ENCODE measurements around the gene TMPO.
"Not testable (repeated sequence)": the region's sequence is repeated elsewhere in the genome, so short reads cannot be mapped to it uniquely, and the experiment has no call there.

The TMPO gene

GRCh38 chr12:98492580-98493140 lies 22.7 kb upstream of the TMPO start:
- H3K27ac ChIP-seq, result no peak overlapping the region

GRCh38 chr12:98501266-98501629 lies 14.1 kb upstream of the TMPO start:
- H2AFZ ChIP-seq; H3K9me3 ChIP-seq (ENCODE audit: control insufficient read depth, low read length); H3K79me2 ChIP-seq; H3K4me1 ChIP-seq; H3K27me3 ChIP-seq (ENCODE audit: control insufficient read depth, insufficient read depth, low read length); H3K36me3 ChIP-seq (ENCODE audit: control insufficient read depth, insufficient read depth, low read length); H3K27ac ChIP-seq; H3K4me3 ChIP-seq (ENCODE audit: low read depth, low read length); H3K4me2 ChIP-seq (ENCODE audit: low read length); H3K9ac ChIP-seq: not testable (repeated sequence)

More at GRCh38 chr12:98492580-98493140, 22.7 kb upstream of the TMPO start:
- H3K27me3 ChIP-seq (ENCODE audit: control insufficient read depth, insufficient read depth, low read length), result no peaks in the 10 kb centered on the region
- no peaks in the 10 kb centered on the region for H3K79me2 ChIP-seq
- no peaks in the 10 kb centered on the region for H3K4me1 ChIP-seq
- H3K4me2 ChIP-seq (ENCODE audit: low read length), result no peak overlapping the region
- no peak overlapping the region for H3K4me3 ChIP-seq (ENCODE audit: low read depth, low read length)
- TF ChIP-seq CTCF (IDR thresholded peaks at IDR 0.05), result no peak
- no peak overlapping the region for H3K9ac ChIP-seq
- H2AFZ ChIP-seq, result no peak overlapping the region
- no peaks in the 10 kb centered on the region for H3K9me3 ChIP-seq (ENCODE audit: control insufficient read depth, low read length)
- no peaks in the 10 kb centered on the region for H3K36me3 ChIP-seq (ENCODE audit: control insufficient read depth, insufficient read depth, low read length)

- H2AFZ ChIP-seq, result peak overlapping the region; percentile 96
- H3K27me3 ChIP-seq (ENCODE audit: control insufficient read depth, insufficient read depth, low read length), result no peaks in the 10 kb centered on the region
- peak overlapping the region; percentile 78 for H3K4me3 ChIP-seq (ENCODE audit: low read depth, low read length)
- no peaks in the 10 kb centered on the region for H3K9me3 ChIP-seq (ENCODE audit: control insufficient read depth, low read length)
- H3K9ac ChIP-seq, result peak overlapping the region; percentile 55
- H3K4me2 ChIP-seq (ENCODE audit: low read length), result peak overlapping the region; percentile 81
- H3K36me3 ChIP-seq (ENCODE audit: control insufficient read depth, insufficient read depth, low read length), result no peaks in the 10 kb centered on the region
- no peaks in the 10 kb centered on the region for H3K4me1 ChIP-seq
- H3K79me2 ChIP-seq, result no peaks in the 10 kb centered on the region
- no peak for TF ChIP-seq CTCF (IDR thresholded peaks at IDR 0.05)
- peak overlapping the region; percentile 99 for H3K27ac ChIP-seq
Measured at GRCh38 chr12:98503342-98503591, 12.1 kb upstream of the TMPO start.

GRCh38 chr12:98503592-98504367 lies 11.6 kb upstream of the TMPO start:
- H3K36me3 ChIP-seq (ENCODE audit: control insufficient read depth, insufficient read depth, low read length), result no peaks in the 10 kb centered on the region
- H3K4me2 ChIP-seq (ENCODE audit: low read length), result peak overlapping the region; percentile 81
- no peaks in the 10 kb centered on the region for H3K79me2 ChIP-seq
- H3K27ac ChIP-seq, result peak overlapping the region; percentile 99
- H3K9me3 ChIP-seq (ENCODE audit: control insufficient read depth, low read length), result no peaks in the 10 kb centered on the region
- peak; percentile 6 for TF ChIP-seq CTCF (IDR thresholded peaks at IDR 0.05)
- peak overlapping the region; percentile 55 for H3K9ac ChIP-seq
- H3K4me3 ChIP-seq (ENCODE audit: low read depth, low read length), result peak overlapping the region; percentile 78
- H3K27me3 ChIP-seq (ENCODE audit: control insufficient read depth, insufficient read depth, low read length), result no peaks in the 10 kb centered on the region
- peak overlapping the region; percentile 96 for H2AFZ ChIP-seq
- H3K4me1 ChIP-seq, result no peaks in the 10 kb centered on the region

GRCh38 chr12:98504368-98504617 lies 11.1 kb upstream of the TMPO start:
- H3K9ac ChIP-seq, result peak overlapping the region; percentile 55
- H3K4me1 ChIP-seq, result no peaks in the 10 kb centered on the region
- no peaks in the 10 kb centered on the region for H3K27me3 ChIP-seq (ENCODE audit: control insufficient read depth, insufficient read depth, low read length)
- TF ChIP-seq CTCF (IDR thresholded peaks at IDR 0.05), result no peak
- peak overlapping the region; percentile 99 for H3K27ac ChIP-seq
- no peaks in the 10 kb centered on the region for H3K9me3 ChIP-seq (ENCODE audit: control insufficient read depth, low read length)
- no peaks in the 10 kb centered on the region for H3K36me3 ChIP-seq (ENCODE audit: control insufficient read depth, insufficient read depth, low read length)
- peak overlapping the region; percentile 81 for H3K4me2 ChIP-seq (ENCODE audit: low read length)
- no peaks in the 10 kb centered on the region for H3K79me2 ChIP-seq
- H3K4me3 ChIP-seq (ENCODE audit: low read depth, low read length), result peak overlapping the region; percentile 78
- H2AFZ ChIP-seq, result peak overlapping the region; percentile 96
